K562 (cell line): ENCODE results near the gene PPARD. TPM values are rescaled to one million over a fixed set of nuclear protein-coding genes. Genes with fewer than 3 reads are reported as not detected.

Experiments
- CREB1 ChIP-seq, 2 experiments: sonication (generic) in 1 of 2; formaldehyde crosslinking in 1 of 2; IDR thresholded peaks; 2 replicates each; pipeline versions ENCODE4 v1.6.1 to v1.8.0; 2012 to 2022; ENCODE audit warnings: inconsistent platforms in 1 of 2, mild to moderate bottlenecking in 1 of 2, missing genetic modification reagents in 1 of 2, moderate library complexity in 1 of 2
- MCM5 ChIP-seq: fragments of 450-650 bp; IDR thresholded peaks from 2 replicates; pipeline ENCODE4 v1.6.1; 2016; ENCODE audit warnings: low read depth
- PCBP2 ChIP-seq: fragments of 200-400 bp; formaldehyde crosslinking; IDR thresholded peaks from 2 replicates; pipeline ENCODE4 v1.6.1; 2018; ENCODE audit warnings: low read length, low read depth, mild to moderate bottlenecking, moderate library complexity; ENCODE audit not compliant: poor library complexity, severe bottlenecking
- PHB2 ChIP-seq: fragments of 450-650 bp; IDR thresholded peaks from 2 replicates; pipeline ENCODE4 v1.6.1; 2017; ENCODE audit warnings: low read depth
- POLR2AphosphoS5 ChIP-seq: IDR thresholded peaks from 2 replicates; pipeline ENCODE4 v1.6.1; 2011; ENCODE audit warnings: mild to moderate bottlenecking, low read depth, low read length, moderate library complexity; ENCODE audit not compliant: control insufficient read depth, insufficient read depth
- TSC22D4 ChIP-seq: fragments of 450-650 bp; IDR thresholded peaks from 2 replicates; pipeline ENCODE4 v1.6.1; 2016; ENCODE audit warnings: missing genetic modification characterization, missing biosample characterization, control low read depth
- XRCC5 ChIP-seq: fragments of 200-400 bp; formaldehyde crosslinking; IDR thresholded peaks from 2 replicates; pipeline ENCODE4 v1.6.1; 2017; ENCODE audit warnings: low read depth, mild to moderate bottlenecking, low read length
- ZC3H11A ChIP-seq: IDR thresholded peaks from 2 replicates; pipeline ENCODE4 v1.6.1; 2012; ENCODE audit warnings: low read depth, low read length, improper control_type of control experiment
- polyA plus RNA-seq, 8 experiments: library from polyadenylated mRNA; depleted of rRNA in 4 of 8; stranded (reverse) in 5 of 8; unstranded in 3 of 8; fragments of >200 nt; fragmentation: Nextera tagmentation in 2 of 8; fragmentation: Illumina TruSeq in 1 of 8; extraction: Ambion mirVana in 2 of 8; extraction: Trizol in 1 of 8; gene quantifications; 2 replicates each; pipeline versions ENCODE4 v1.2.1 to v1.2.3, GENCODE V29; 2011 to 2014; ENCODE audit warnings: inconsistent platforms in 1 of 8, missing spikeins in 1 of 8
- total RNA-seq, 7 experiments: library from RNA; depleted of rRNA in 6 of 7; stranded (reverse); fragments of >200 nt in 6 of 7; fragmentation: Illumina TruSeq in 2 of 7; extraction: Trizol in 2 of 7; gene quantifications; 2 replicates each; pipeline versions ENCODE4 v1.2.1 to v1.2.3, GENCODE V29; 2011 to 2021; ENCODE audit warnings: low replicate concordance in 1 of 7
- TF ChIP-seq, protein P1 (sequence below), 2 experiments: fragments of 450-650 bp; IDR thresholded peaks; 2 replicates each; pipeline ENCODE4 v1.6.1; 2016; ENCODE audit warnings: mild to moderate bottlenecking in 2 of 2, borderline replicate concordance in 1 of 2, low read depth in 1 of 2, moderate library complexity in 1 of 2
- TF ChIP-seq, protein P2 (sequence below): conservative IDR thresholded peaks from 2 replicates; pipeline ENCODE4 v1.6.1; 2011; ENCODE audit warnings: low read depth, mild to moderate bottlenecking, low read length; ENCODE audit not compliant: control insufficient read depth
- TF ChIP-seq, protein P3 (sequence below): fragments of 450-650 bp; IDR thresholded peaks from 2 replicates; pipeline ENCODE4 v1.6.1; 2016; ENCODE audit warnings: mild to moderate bottlenecking
- TF ChIP-seq, protein P4 (sequence below), 2 experiments: fragments of 450-650 bp; IDR thresholded peaks; 2 replicates each; pipeline ENCODE4 v1.6.1; 2016

The PPARD gene
- total and polyA plus RNA-seq, 9 of the 15 experiments (the other 6 are each of a cell fraction or from before 2014, with no cell fraction given), result 0.14 to 13.2 (median 3.8) TPM

DNA sequence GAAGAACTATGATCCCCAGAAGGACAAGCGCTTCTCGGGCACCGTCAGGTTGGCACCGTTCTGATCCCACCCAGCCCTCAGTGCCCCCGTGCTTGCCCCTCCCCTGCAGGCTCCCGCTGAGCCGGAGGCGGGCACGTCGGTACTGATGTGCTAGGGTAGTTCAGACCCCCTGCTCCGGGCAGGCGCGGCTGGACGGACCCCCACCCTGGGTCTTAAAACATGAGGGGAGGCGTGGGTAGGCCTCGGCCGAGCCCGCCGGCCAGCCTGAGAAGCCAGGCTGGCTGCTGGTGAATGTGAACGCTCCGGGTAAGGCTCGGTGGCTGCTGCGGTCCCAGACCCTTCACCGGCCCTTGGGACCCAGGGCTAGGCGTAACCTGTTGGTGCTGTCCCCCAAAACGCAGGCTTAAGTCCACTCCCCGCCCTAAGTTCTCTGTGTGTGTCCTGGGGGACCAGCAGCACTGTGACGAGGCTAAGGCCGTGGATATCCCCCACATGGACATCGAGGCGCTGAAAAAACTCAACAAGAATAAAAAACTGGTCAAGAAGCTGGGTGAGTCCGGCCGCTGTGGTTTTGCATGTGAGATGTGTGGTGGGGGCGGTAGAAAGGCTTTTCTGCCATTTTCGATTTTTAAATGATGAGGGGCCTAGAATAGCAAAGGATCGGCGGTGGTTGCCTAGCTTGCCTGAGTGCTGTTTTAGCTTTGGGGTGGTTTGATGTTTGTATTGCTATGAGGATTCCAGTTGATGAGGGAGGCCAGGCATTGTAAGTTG lies 126.8 kb downstream of the PPARD start (continued):
- TF ChIP-seq, protein P1, sequence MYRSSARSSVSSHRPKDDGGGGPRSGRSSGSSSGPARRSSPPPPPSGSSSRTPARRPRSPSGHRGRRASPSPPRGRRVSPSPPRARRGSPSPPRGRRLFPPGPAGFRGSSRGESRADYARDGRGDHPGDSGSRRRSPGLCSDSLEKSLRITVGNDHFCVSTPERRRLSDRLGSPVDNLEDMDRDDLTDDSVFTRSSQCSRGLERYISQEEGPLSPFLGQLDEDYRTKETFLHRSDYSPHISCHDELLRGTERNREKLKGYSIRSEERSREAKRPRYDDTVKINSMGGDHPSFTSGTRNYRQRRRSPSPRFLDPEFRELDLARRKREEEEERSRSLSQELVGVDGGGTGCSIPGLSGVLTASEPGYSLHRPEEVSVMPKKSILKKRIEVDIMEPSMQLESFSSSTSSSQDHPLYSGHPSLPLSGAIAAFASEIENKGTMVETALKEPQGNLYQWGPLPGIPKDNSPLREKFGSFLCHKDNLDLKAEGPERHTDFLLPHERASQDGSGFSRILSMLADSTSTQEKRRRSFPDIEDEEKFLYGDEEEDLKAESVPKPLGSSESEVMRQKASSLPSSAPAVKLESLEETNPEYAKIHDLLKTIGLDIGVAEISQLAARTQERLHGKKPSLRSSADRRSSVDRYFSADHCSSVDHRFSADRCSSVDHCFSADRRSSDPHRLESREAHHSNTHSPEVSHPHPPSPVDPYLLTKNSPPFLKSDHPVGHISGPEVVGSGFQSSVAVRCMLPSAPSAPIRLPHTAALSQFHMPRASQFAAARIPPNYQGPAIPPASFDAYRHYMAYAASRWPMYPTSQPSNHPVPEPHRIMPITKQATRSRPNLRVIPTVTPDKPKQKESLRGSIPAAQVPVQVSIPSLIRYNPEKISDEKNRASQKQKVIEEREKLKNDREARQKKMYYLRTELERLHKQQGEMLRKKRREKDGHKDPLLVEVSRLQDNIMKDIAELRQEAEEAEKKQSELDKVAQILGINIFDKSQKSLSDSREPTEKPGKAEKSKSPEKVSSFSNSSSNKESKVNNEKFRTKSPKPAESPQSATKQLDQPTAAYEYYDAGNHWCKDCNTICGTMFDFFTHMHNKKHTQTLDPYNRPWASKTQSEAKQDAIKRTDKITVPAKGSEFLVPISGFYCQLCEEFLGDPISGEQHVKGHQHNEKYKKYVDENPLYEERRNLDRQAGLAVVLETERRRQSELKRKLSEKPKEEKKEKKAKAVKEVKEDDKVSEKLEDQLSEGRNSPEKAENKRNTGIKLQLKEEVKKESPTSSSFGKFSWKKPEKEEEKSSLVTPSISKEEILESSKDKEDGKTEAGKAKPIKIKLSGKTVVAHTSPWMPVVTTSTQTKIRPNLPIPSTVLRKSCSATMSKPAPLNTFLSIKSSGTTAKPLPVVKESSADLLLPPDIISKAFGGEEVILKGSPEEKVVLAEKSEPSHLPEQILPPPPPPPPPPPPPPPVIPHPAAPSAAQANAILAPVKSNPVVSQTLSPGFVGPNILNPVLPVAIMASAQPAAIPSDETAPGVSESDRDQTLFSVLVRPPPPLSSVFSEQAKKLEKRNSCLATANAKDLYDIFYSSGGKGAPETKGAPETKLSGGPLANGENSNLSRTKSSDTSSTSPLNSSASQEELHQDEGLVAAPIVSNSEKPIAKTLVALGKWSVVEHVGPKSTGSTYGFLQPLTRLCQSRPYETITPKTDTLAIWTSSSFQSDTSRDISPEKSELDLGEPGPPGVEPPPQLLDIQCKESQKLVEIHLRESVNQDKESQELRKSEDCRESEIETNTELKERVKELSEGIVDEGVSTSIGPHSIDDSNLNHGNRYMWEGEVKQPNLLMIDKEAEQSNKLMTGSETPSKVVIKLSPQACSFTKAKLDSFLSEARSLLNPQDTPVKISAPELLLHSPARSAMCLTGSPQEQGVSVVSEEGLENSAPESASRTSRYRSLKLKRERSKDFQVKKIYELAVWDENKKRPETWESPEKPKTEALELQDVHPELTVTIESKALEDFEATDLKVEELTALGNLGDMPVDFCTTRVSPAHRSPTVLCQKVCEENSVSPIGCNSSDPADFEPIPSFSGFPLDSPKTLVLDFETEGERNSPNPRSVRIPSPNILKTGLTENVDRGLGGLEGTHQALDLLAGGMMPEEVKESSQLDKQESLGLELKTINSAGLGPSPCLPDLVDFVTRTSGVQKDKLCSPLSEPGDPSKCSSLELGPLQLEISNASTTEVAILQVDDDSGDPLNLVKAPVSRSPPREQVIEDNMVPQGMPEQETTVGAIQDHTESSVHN (IDR thresholded peaks at IDR 0.05; ENCODE audit: borderline replicate concordance in 1 of 2, low read depth in 1 of 2), result no peak
- TF ChIP-seq, protein P2, sequence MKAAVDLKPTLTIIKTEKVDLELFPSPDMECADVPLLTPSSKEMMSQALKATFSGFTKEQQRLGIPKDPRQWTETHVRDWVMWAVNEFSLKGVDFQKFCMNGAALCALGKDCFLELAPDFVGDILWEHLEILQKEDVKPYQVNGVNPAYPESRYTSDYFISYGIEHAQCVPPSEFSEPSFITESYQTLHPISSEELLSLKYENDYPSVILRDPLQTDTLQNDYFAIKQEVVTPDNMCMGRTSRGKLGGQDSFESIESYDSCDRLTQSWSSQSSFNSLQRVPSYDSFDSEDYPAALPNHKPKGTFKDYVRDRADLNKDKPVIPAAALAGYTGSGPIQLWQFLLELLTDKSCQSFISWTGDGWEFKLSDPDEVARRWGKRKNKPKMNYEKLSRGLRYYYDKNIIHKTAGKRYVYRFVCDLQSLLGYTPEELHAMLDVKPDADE, result 0 out of 2 replicates have a peak, but pooled peaks have one; percentile 19
- TF ChIP-seq MCM5, result no peak
- TF ChIP-seq PHB2, result no peak
- TF ChIP-seq, protein P3, sequence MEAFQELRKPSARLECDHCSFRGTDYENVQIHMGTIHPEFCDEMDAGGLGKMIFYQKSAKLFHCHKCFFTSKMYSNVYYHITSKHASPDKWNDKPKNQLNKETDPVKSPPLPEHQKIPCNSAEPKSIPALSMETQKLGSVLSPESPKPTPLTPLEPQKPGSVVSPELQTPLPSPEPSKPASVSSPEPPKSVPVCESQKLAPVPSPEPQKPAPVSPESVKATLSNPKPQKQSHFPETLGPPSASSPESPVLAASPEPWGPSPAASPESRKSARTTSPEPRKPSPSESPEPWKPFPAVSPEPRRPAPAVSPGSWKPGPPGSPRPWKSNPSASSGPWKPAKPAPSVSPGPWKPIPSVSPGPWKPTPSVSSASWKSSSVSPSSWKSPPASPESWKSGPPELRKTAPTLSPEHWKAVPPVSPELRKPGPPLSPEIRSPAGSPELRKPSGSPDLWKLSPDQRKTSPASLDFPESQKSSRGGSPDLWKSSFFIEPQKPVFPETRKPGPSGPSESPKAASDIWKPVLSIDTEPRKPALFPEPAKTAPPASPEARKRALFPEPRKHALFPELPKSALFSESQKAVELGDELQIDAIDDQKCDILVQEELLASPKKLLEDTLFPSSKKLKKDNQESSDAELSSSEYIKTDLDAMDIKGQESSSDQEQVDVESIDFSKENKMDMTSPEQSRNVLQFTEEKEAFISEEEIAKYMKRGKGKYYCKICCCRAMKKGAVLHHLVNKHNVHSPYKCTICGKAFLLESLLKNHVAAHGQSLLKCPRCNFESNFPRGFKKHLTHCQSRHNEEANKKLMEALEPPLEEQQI, result no peak
- no peak for TF ChIP-seq CREB1 (IDR thresholded peaks at IDR 0.05)
- 0 out of 2 replicates have a peak, but pooled peaks have one; percentile 37 for TF ChIP-seq CREB1 (CRISPR knock-in tag; IDR thresholded peaks at IDR 0.05)
- TF ChIP-seq TSC22D4 (tag), result no peak
- TF ChIP-seq XRCC5, result 0 out of 2 replicates have a peak, but pooled peaks have one; percentile 17
- TF ChIP-seq, protein P4, sequence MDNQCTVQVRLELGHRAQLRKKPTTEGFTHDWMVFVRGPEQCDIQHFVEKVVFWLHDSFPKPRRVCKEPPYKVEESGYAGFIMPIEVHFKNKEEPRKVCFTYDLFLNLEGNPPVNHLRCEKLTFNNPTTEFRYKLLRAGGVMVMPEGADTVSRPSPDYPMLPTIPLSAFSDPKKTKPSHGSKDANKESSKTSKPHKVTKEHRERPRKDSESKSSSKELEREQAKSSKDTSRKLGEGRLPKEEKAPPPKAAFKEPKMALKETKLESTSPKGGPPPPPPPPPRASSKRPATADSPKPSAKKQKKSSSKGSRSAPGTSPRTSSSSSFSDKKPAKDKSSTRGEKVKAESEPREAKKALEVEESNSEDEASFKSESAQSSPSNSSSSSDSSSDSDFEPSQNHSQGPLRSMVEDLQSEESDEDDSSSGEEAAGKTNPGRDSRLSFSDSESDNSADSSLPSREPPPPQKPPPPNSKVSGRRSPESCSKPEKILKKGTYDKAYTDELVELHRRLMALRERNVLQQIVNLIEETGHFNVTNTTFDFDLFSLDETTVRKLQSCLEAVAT (IDR thresholded peaks at IDR 0.05), result peak in 1 of 2 experiments; percentile 43; a peak in 2 of 4 replicates
- no peak for TF ChIP-seq PCBP2
- TF ChIP-seq POLR2AphosphoS5, result no peak
- TF ChIP-seq ZC3H11A, result no peak
